Subcutaneous adipose tissue (tissue), 4 donors: Measurements from ENCODE around the gene ENO4. TPM values are rescaled to one million over a fixed set of nuclear protein-coding genes. Genes with fewer than 3 reads are reported as not detected.

Source experiments
- CTCF ChIP-seq: fragments of 450-650 bp; IDR thresholded peaks from one replicate; pipeline ENCODE4 v1.5.1; 2016; ENCODE audit warnings: low read depth, mild to moderate bottlenecking, control low read depth, antibody characterized with exemption, moderate library complexity
- total RNA-seq, 4 donors: library from RNA; depleted of rRNA; stranded (reverse); fragments of >200 nt; gene quantifications; one replicate each; pipeline ENCODE4 v1.1.0, GENCODE V29; 2016

Gene ENO4
- total RNA-seq, 4 donors from 2014 or later = 0.38 TPM; not detected in 3

GRCh38 chr10:116840389-116841075 is 8.8 kb upstream of the ENO4 start:
- no peak for TF ChIP-seq CTCF

GRCh38 chr10:116845823-116846222 is 3.5 kb upstream of the ENO4 start:
- no peak for TF ChIP-seq CTCF

GRCh38 chr10:116848032-116848943 is 1.0 kb upstream of the ENO4 start:
- TF ChIP-seq CTCF = no peak

GRCh38 chr10:116848944-116849247 is 403 bp upstream of the ENO4 start:
- no peak for TF ChIP-seq CTCF

GRCh38 chr10:116850058-116850611 is 836 bp downstream of the ENO4 start:
- no peak for TF ChIP-seq CTCF

- TF ChIP-seq CTCF = no peak
Observed at GRCh38 chr10:116852246-116852645, 2.9 kb downstream of the ENO4 start.

GRCh38 chr10:116853287-116853686 is 4.0 kb downstream of the ENO4 start:
- TF ChIP-seq CTCF = no peak
